Endothelial cell of umbilical vein (primary cell): ENCODE data around the gene MAPK4. TPM values are rescaled to one million over a fixed set of nuclear protein-coding genes. Genes with fewer than 3 reads are reported as not detected.

Experiments
- BruUV-seq: library from RNA; stranded (reverse); fragments of 400-500 nt; replicated peaks from 2 replicates; lab custom pipeline; 2021; lab: Mats Ljungman, UMichigan
- CTCF ChIA-PET: fragments of 300-600, 350-600 bp; sonication (Branson Sonifier 250); formaldehyde crosslinking; loops from one replicate; lab custom pipeline; 2021; ENCODE audit warnings: antibody characterized with exemption, inconsistent platforms; lab: Charles Lee
- POLR2A ChIA-PET: fragments of 300-600, 350-600 bp; sonication (Branson Sonifier 250); formaldehyde crosslinking; loops from one replicate; lab custom pipeline; 2021; ENCODE audit warnings: antibody characterized with exemption, inconsistent platforms; lab: Charles Lee
- DNase-seq: peaks from one replicate; pipeline ENCODE4 v3.0.0-alpha.2; 2011; ENCODE audit warnings: low read depth, low spot score
- FAIRE-seq: peaks from 2 replicates; lab custom pipeline; 2011; peaks lifted over from hg19 to GRCh38; lab: Jason Lieb, UNC
- H2AFZ ChIP-seq: 2 replicates; pipeline ENCODE4 v1.6.0; 2012; ENCODE audit warnings: low read depth, low read length, control low read depth, inconsistent platforms
- H3K27ac ChIP-seq: 2 replicates; pipeline ENCODE4 v1.5.1; 2011; ENCODE audit warnings: low read depth, mild to moderate bottlenecking, control low read depth, low read length, moderate library complexity; ENCODE audit not compliant: insufficient read depth
- H3K27me3 ChIP-seq, 2 experiments: 2 replicates each; pipeline versions ENCODE4 v1.6.0 to v1.6.1; 2011; ENCODE audit warnings: low read length in 2 of 2, mixed read lengths in 1 of 2; ENCODE audit not compliant: control insufficient read depth in 2 of 2, insufficient read depth in 2 of 2
- H3K36me3 ChIP-seq, 2 experiments: 2 replicates in 1 of 2; 3 replicates in 1 of 2; pipeline ENCODE4 v1.5.1; 2011; ENCODE audit warnings: low read length in 2 of 2, mild to moderate bottlenecking in 1 of 2, moderate library complexity in 1 of 2; ENCODE audit not compliant: control insufficient read depth in 2 of 2, insufficient read depth in 2 of 2; ENCODE audit errors: extremely low read depth in 1 of 2
- H3K4me1 ChIP-seq: 3 replicates; pipeline ENCODE4 v1.5.1; 2011; ENCODE audit warnings: mild to moderate bottlenecking, low read length; ENCODE audit not compliant: control insufficient read depth, insufficient read depth; ENCODE audit errors: extremely low read depth
- H3K4me2 ChIP-seq: 2 replicates; pipeline ENCODE4 v1.6.1; 2011; ENCODE audit warnings: low read length, control low read depth, mixed read lengths; ENCODE audit not compliant: insufficient read depth
- H3K4me3 ChIP-seq, 3 experiments: fragments of 200-600 bp in 1 of 3; sonication (generic), shearing (Covaris generic) in 1 of 3; replicated peaks in 1 of 3; 2 replicates each; pipeline ENCODE4 v1.5.1; 2011 to 2016; ENCODE audit warnings: control low read depth in 3 of 3, low read length in 3 of 3, mild to moderate bottlenecking in 2 of 3, inconsistent platforms in 1 of 3, low read depth in 1 of 3, moderate library complexity in 1 of 3; ENCODE audit not compliant: insufficient read depth in 1 of 3
- H3K79me2 ChIP-seq: 2 replicates; pipeline ENCODE4 v1.6.0; 2012; ENCODE audit warnings: low read length, inconsistent platforms; ENCODE audit not compliant: control insufficient read depth, insufficient read depth
- H3K9ac ChIP-seq: replicated peaks from 2 replicates; pipeline ENCODE3; 2011; ENCODE audit warnings: low read length, control low read depth; ENCODE audit not compliant: insufficient read depth; ENCODE audit errors: extremely low read depth
- H3K9me1 ChIP-seq: replicated peaks from 3 replicates; pipeline ENCODE4 v1.6.0; 2011; ENCODE audit warnings: mild to moderate bottlenecking, low read length; ENCODE audit not compliant: control insufficient read depth, insufficient read depth; ENCODE audit errors: extremely low read depth
- H3K9me3 ChIP-seq: replicated peaks from 2 replicates; pipeline ENCODE4 v1.5.1; 2012; ENCODE audit warnings: low read length, inconsistent platforms; ENCODE audit not compliant: control insufficient read depth, insufficient read depth
- H4K20me1 ChIP-seq: replicated peaks from 2 replicates; pipeline ENCODE3; 2011; ENCODE audit warnings: mild to moderate bottlenecking, low read length; ENCODE audit not compliant: control insufficient read depth, insufficient read depth; ENCODE audit errors: extremely low read depth
- CTCF ChIP-seq, 2 donors: IDR thresholded peaks; 1 replicate in 1 of 2; 2 replicates in 1 of 2; pipeline ENCODE4 v1.5.1; 2011; ENCODE audit warnings: low read length in 2 of 2, mild to moderate bottlenecking in 2 of 2, moderate library complexity in 2 of 2, control low read depth in 1 of 2, inconsistent platforms in 1 of 2, low read depth in 1 of 2; ENCODE audit not compliant: insufficient read depth in 1 of 2; ENCODE audit errors: extremely low read depth in 1 of 2
- FOS ChIP-seq: IDR thresholded peaks from 2 replicates; pipeline ENCODE4 v1.6.1; 2011; ENCODE audit warnings: mild to moderate bottlenecking, low read length, moderate library complexity, borderline replicate concordance; ENCODE audit not compliant: insufficient read depth
- GATA2 ChIP-seq: IDR thresholded peaks from 2 replicates; pipeline ENCODE4 v1.7.0; 2011; ENCODE audit warnings: low read depth, mild to moderate bottlenecking, moderate library complexity, mixed read lengths, low read length; ENCODE audit not compliant: insufficient read length, insufficient read depth
- MAX ChIP-seq: IDR thresholded peaks from 2 replicates; pipeline ENCODE4 v1.6.1; 2011; ENCODE audit not compliant: insufficient read depth, insufficient read length
- MYC ChIP-seq: IDR thresholded peaks from one replicate; pipeline ENCODE4 v1.6.1; 2011; ENCODE audit warnings: mild to moderate bottlenecking, low read depth, low read length
- POLR2AphosphoS5 ChIP-seq: IDR thresholded peaks from 2 replicates; pipeline ENCODE4 v1.6.1; 2012; ENCODE audit warnings: low read depth, mild to moderate bottlenecking, control low read depth, low read length, moderate library complexity; ENCODE audit not compliant: insufficient read depth
- dilution Hi-C: fragments of 300-500 bp; cut with MboI; formaldehyde crosslinking; loops from one replicate; pipeline ENCODE4 v1.15.0; 2019; ENCODE audit warnings: low sequenced_read_pairs; ENCODE audit not compliant: extremely low pct_ligation_motif_present
- intact Hi-C: fragments of 100-400 bp; cut with micrococcal nuclease; formaldehyde crosslinking; loops from one replicate; pipeline ENCODE4 v1.10.0; 2022
- polyA plus RNA-seq, 4 experiments: library from polyadenylated mRNA; depleted of rRNA in 3 of 4; stranded (reverse) in 3 of 4; unstranded in 1 of 4; fragments of >200 nt; gene quantifications; 2 replicates each; pipeline versions ENCODE4 v1.2.1 to v1.2.3, GENCODE V29; 2011 to 2012; ENCODE audit warnings: missing spikeins in 1 of 4
- total RNA-seq: library from RNA; stranded (reverse); gene quantifications from 2 replicates; pipeline ENCODE4 v1.2.3, GENCODE V29; 2021

The MAPK4 gene
- total and polyA plus RNA-seq, 2 donors (not counting 3 experiments of a cell fraction or from before 2014, with no cell fraction given) = not detected

- H3K4me1 ChIP-seq = no peaks in the 10 kb centered on the region
- H3K9me1 ChIP-seq = no peaks in the 10 kb centered on the region
- H3K27ac ChIP-seq = no peak overlapping the region
- H3K4me2 ChIP-seq = no peak overlapping the region
- no peak overlapping the region for H3K9ac ChIP-seq
- POLR2A ChIA-PET = no interaction called here
- no peak for DNase-seq
- no peaks in the 10 kb centered on the region for H3K9me3 ChIP-seq
- H3K4me3 ChIP-seq = no peak overlapping the region
- CTCF ChIA-PET = no interaction called here
- dilution Hi-C loops = no loop called here
- intact Hi-C loops = no loop called here
- no TSS peak for BruUV-seq
- no peaks in the 10 kb centered on the region for H3K79me2 ChIP-seq
- no peaks in the 10 kb centered on the region for H3K27me3 ChIP-seq
- no peak overlapping the region for H2AFZ ChIP-seq
- FAIRE-seq = no peak
- H4K20me1 ChIP-seq = no peaks in the 10 kb centered on the region
- no peaks in the 10 kb centered on the region for H3K36me3 ChIP-seq
- TF ChIP-seq MYC (no peak), MAX (no peak), FOS (no peak), CTCF (IDR thresholded peaks at IDR 0.05; ENCODE audit: extremely low read depth in 1 of 2, insufficient read depth in 1 of 2, low read depth in 1 of 2, low read length in 2 of 2) (no peak), POLR2AphosphoS5 (no peak), GATA2 (no peak)
Measured at GRCh38 chr18:50721006-50721405, 161.1 kb downstream of the MAPK4 start.
